Hepatocyte (in vitro differentiated cells): Measurements from ENCODE around the gene TTC17.

Source experiments
- CTCF ChIP-seq: fragments of 200-600 bp; sonication (generic); IDR thresholded peaks from 2 replicates; pipeline ENCODE4 v1.5.1; 2016; ENCODE audit warnings: antibody characterized with exemption, mild to moderate bottlenecking; ENCODE audit not compliant: poor library complexity
- EZH2 ChIP-seq: fragments of 200-600 bp; sonication (generic); IDR thresholded peaks from 2 replicates; pipeline ENCODE4 v1.6.1; 2016; ENCODE audit warnings: antibody characterized with exemption, mild to moderate bottlenecking, borderline replicate concordance
- EZH2phosphoT487 ChIP-seq: fragments of 200-600 bp; sonication (generic); IDR thresholded peaks from one replicate; pipeline ENCODE4 v1.6.1; 2018; ENCODE audit warnings: antibody characterized with exemption, mild to moderate bottlenecking, low read depth, moderate library complexity; ENCODE audit not compliant: unreplicated experiment, severe bottlenecking

DNA sequence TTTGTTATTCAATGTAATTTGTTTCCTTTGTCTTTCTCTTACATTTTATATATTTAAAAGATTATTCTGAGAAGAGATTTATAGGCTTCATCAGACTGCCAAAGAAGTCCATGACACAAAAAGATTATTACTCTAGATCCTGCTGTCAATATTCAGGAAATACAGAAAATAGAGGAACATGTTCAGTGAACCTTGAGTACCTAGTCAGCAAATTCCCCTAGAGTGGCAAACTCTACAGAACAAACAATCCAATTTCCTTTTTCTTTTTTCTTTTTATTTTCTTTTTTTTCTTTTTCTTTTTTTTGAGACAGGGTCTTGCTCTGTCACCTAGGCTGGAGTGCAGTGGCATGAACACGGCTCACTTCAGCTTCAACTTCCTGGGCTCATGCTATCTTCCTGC lies 23.9 kb downstream of the TTC17 start:
- no peak for TF ChIP-seq CTCF
- no peak for TF ChIP-seq EZH2
- no peak for TF ChIP-seq EZH2phosphoT487
